ENCODE results near the gene MAP7D1.
A peak's percentile ranks its signal among the peaks of the same experiment; 100 is the strongest.
"Not testable (repeated sequence)": the region's sequence is repeated elsewhere in the genome, so short reads cannot be mapped to it uniquely, and the experiment has no call there.

The MAP7D1 gene

DNA sequence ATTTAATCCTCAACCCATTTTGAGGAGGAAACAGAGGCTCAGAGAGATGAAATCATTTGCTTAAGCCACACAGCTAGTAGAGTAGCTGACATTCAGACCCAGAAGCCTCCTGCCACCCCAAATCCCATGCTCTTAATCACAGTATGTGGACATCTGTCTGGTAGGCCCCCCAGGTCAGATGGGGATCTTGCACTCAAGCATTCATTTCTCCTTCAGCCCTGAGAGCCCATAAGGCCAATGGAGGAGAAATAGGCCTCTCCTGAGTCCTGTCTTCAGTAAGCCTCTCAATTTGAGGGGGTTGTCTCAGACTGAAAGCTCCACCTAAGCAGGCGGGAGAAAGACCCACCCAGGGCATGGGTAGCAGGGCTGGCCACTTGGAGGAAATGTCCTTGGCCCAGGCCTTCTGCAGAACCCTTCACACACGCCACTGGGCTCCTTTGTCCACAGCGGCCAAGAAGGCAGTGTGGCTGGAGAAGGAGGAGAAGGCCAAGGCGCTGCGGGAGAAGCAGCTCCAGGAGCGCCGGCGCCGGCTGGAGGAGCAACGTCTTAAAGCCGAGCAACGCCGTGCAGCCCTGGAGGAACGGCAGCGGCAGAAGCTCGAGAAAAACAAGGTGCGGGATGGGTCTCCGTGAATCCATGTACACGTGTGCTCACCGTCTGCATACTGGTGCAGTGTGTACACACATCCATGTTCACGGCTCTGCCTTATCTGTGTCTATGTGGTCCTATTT, 16.2 kb downstream of the MAP7D1 start:
- no peak for DNase-seq

DNA sequence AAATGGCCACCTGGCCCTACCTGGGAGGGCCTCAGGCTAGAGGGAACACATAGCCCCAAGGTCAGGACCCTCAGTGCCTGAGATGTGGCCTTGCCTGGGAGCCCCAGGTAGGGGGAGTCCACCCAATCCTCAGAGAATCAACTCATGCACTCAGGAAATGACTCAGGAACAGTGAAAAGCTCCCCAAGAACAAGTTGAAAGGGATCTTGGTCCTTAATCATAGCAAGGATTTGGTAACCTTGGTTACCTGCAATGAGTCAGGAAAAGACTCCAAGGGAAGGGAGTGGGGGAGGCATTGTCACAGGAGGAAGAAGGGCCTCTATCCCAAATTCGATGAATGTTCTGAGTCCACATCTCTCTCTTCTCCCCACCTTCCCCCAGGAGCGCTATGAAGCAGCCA, 17.0 kb downstream of the MAP7D1 start:
- DNase-seq = no peak

GRCh38 chr1:36174713-36175112, 18.8 kb downstream of the MAP7D1 start:
- DNase-seq = no peak

GRCh38 chr1:36175137-36176095, 19.5 kb downstream of the MAP7D1 start:
- no peak for DNase-seq

DNA sequence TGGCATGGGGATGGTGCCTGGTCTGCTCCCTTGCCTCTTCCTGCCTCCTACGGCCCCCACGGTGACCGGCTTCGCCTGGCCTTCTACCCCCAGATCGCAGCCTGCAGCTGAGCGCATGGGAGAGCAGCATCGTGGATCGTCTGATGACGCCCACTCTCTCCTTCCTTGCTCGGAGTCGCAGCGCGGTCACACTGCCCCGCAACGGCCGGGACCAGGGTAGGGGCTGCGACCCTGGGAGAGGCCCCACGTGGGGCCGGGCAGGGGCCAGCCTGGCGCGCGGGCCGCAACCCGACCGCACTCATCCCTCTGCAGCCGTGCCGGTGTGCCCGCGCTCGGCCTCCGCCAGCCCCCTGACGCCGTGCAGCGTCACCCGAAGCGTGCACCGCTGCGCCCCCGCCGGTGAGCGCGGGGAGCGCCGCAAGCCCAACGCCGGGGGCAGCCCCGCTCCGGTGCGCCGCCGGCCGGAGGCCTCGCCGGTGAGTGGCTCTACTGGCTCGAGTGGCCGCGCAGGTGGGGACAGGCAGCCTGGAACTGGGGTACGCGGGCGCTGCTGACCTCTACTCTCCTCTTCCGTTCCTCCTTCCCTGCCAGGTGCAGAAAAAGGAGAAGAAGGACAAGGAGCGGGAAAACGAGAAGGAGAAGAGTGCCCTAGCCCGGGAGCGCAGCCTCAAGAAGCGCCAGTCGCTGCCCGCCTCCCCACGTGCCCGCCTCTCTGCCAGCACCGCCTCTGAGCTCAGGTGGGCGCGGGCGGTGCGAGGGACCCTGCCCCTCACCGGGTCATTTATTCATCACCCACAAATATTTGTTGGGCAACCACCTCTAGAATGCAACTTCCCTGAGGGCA, 20.4 kb downstream of the MAP7D1 start:
- no peak for DNase-seq

DNA sequence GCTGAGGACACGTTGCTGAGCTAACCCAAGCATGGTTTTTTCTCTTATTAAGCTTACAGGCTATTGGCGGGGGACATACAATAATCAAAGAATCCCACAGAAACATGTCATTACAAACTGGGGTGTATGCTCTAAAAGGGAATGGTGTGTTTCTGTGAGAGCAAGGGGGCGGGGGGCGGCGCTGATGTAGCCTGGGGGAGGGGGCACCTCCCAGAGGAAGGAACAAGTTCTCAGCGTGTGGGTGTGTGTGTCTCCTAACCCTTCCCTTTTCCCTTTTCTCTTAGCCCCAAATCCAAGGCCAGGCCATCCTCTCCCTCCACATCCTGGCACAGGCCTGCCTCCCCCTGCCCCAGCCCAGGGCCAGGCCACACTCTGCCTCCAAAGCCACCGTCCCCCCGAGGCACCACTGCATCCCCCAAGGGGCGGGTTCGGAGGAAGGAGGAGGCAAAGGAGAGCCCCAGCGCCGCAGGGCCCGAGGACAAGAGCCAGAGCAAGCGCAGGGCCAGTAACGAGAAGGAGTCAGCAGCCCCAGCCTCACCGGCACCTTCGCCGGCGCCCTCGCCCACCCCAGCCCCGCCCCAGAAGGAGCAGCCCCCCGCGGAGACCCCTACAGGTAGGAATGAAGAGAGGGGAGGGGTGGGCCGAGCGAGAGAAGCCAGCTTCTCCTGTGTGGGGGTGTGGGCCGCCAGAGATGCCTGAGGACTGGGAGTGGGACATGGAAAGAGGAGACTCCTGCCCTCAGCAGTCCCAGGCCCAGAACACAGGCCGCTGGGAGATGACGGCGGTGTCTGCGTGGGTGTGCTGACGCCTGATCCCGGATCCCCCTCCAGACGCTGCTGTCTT, 21.9 kb downstream of the MAP7D1 start:
- DNase-seq = no peak

- no peak for DNase-seq
These were observed 22.7 kb downstream of the MAP7D1 start for GRCh38 chr1:36178471-36179219.

DNA sequence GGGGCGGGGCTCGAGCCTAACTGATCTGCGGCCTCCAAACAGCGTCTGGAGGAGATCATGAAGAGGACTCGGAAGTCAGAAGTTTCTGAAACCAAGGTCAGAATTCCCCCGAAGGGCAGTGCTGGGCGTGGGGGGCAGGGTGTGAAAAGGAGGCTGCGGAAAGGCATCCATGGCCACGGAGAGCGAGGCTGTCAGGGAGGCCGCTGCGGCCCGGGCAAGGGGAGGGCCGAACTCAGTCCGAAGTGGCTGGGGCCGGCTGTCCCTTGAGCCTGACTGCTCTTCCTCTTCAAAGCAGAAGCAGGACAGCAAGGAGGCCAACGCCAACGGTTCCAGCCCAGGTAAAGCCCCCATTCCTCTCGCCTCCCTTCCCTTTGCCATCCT, 23.2 kb downstream of the MAP7D1 start:
- no peak for DNase-seq

GRCh38 chr1:36182734-36183133, 26.8 kb downstream of the MAP7D1 start:
- DNase-seq = no peak

GRCh38 chr1:36183309-36183856, 27.4 kb downstream of the MAP7D1 start:
- DNase-seq = no peak

- DNase-seq = peak; percentile 86
These were observed 32.0 kb downstream of the MAP7D1 start for GRCh38 chr1:36187800-36188593.

DNA sequence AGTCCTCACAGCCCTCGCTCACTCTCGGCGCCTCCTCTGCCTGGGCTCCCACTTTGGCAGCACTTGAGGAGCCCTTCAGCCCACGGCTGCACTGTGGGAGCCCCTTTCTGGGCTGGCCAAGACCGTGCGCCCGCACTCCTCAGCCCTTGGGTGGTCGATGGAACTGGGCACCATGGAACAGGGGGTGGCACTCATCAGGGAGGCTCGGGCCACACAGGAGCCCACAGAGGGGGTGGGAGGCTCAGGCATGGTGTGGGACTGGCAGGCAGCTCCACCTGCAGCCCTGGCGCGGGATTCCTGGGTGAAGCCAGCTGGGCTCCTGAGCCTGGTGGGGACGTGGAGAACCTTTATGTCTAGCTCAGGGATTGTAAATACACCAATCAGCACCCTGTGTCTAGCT, 40.8 kb downstream of the MAP7D1 start:
- not testable (repeated sequence) for DNase-seq

- no peak for DNase-seq
These were observed 42.7 kb downstream of the MAP7D1 start for GRCh38 chr1:36198641-36199040.

DNA sequence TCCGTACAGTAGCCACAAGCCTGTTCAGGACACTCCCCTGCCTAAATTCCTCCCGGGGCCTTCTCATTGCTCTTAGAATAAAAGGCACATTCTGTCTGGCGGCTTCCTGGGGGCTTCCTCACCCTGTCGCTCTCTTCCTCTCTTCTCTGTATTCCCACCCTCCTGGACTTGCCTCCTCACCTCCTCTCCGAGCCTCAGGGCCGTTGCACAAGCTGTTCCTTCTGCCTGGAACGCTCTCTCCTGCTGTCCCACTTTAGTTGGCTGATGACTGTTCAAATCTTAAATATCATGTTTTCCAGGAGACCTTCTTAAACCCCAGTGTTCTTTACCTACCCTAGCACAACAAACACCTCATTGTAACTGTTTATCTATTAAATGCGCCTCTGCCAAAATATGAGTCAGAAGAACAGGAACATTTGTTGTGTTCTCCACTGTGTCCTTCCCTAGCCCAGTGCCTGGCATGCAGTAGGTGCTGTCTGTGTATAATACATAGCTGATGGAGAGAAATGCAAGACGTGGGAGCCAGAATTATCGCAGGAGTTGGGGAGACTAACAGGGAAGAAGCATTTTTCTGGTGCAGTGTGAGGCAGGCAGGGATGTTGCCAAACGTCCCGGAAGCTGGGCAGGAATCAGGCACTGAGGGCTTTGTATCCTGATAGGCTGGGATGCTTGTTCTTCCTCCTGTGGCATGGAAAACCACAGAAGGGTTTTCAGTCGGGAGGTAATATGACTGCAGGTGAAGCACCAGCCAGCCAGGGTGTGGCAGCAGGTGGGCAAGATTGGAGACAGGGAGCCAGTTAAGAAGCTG, 44.2 kb downstream of the MAP7D1 start:
- no peak for DNase-seq

DNA sequence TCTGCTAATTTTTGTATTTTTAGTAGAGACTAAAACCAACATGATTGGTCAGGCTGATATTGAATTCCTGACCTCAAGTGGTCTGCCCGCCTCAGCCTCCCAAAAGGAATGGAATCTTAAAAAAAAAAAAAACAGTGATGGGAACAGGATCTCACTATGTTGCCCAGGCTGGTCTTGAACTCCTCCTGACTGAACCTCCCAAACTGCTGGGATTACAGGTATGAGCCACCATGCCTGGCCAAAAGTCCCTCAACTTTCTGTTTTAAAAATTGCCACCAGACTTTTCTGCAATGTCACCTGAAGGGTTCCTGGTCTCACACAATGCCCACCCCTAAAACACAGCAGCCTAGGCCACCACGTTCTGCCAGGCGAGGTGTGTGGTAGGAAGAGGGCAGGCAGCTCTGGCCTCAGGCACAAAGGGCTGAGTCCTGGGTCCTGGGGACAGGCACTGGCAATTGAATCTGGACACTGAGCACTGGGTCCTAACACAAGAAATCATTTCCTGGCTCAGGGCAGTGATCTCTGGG, 47.1 kb downstream of the MAP7D1 start:
- no peak for DNase-seq

- peak; percentile 87 for DNase-seq
These were observed 47.8 kb downstream of the MAP7D1 start for GRCh38 chr1:36203554-36204346.

- no peak for DNase-seq
These were observed 48.5 kb downstream of the MAP7D1 start for GRCh38 chr1:36204347-36204909.

- peak; percentile 22 for DNase-seq
These were observed 50.4 kb downstream of the MAP7D1 start for GRCh38 chr1:36206323-36206858.
